PC-9 (cell line): ENCODE measurements around the gene NDUFB5. TPM values are rescaled to one million over a fixed set of nuclear protein-coding genes. Genes with fewer than 3 reads are reported as not detected.

Experiments used
- BruUV-seq: library from RNA; stranded (reverse); fragments of 400-500 nt; replicated peaks from 2 replicates; lab custom pipeline; 2021; lab: Mats Ljungman, UMichigan
- CTCF ChIA-PET: fragments of 300-600 bp; sonication (Branson Sonifier 250); formaldehyde crosslinking; loops from one replicate; lab custom pipeline; 2022; ENCODE audit warnings: antibody characterized with exemption; lab: Charles Lee
- POLR2A ChIA-PET: fragments of 300-600 bp; sonication (Branson Sonifier 250); formaldehyde crosslinking; loops from one replicate; lab custom pipeline; 2022; ENCODE audit warnings: antibody characterized with exemption; ENCODE audit not compliant: unreplicated experiment; lab: Charles Lee
- DNase-seq, 2 experiments: peaks; one replicate each; pipeline versions ENCODE4 v3.0.0 to v3.0.0-alpha.2; 2015 to 2022; ENCODE audit warnings: mixed read lengths in 1 of 2
- H2AFZ ChIP-seq: fragments of 200-600 bp; sonication (generic); 2 replicates; pipeline ENCODE4 v1.8.1; 2017; ENCODE audit warnings: antibody characterized with exemption
- H3F3A ChIP-seq: fragments of 200-600 bp; sonication (generic); 2 replicates; pipeline ENCODE4 v1.8.1; 2017; ENCODE audit warnings: antibody characterized with exemption, mild to moderate bottlenecking, low read depth; ENCODE audit not compliant: insufficient read depth
- H3K27ac ChIP-seq: fragments of 200-600 bp; sonication (generic); 2 replicates; pipeline ENCODE4 v1.6.1; 2016; ENCODE audit warnings: mixed run types
- H3K27me3 ChIP-seq: fragments of 200-600 bp; sonication (generic); 2 replicates; pipeline ENCODE4 v1.6.1; 2016; ENCODE audit warnings: low read depth, mixed run types; ENCODE audit not compliant: insufficient read depth
- H3K36me3 ChIP-seq: fragments of 200-600 bp; sonication (generic); 2 replicates; pipeline ENCODE4 v1.6.1; 2016; ENCODE audit warnings: low read depth, mixed run types
- H3K4me1 ChIP-seq: fragments of 200-600 bp; sonication (generic); replicated peaks from 2 replicates; pipeline ENCODE4 v1.6.1; 2016; ENCODE audit warnings: mixed run types; ENCODE audit not compliant: insufficient read depth
- H3K4me2 ChIP-seq: fragments of 200-600 bp; sonication (generic); 2 replicates; pipeline ENCODE4 v1.6.1; 2017; ENCODE audit warnings: mixed run types
- H3K4me3 ChIP-seq: fragments of 200-600 bp; sonication (generic); 2 replicates; pipeline ENCODE4 v1.6.1; 2016; ENCODE audit warnings: mixed run types
- H3K79me2 ChIP-seq: fragments of 200-600 bp; sonication (generic); 2 replicates; pipeline ENCODE4 v1.6.1; 2017; ENCODE audit warnings: low read depth, mixed run types
- H3K9me2 ChIP-seq: fragments of 200-600 bp; sonication (generic); 2 replicates; pipeline ENCODE4 v1.8.1; 2017; ENCODE audit warnings: mild to moderate bottlenecking; ENCODE audit not compliant: insufficient read depth
- H3K9me3 ChIP-seq: fragments of 200-600 bp; sonication (generic); 2 replicates; pipeline ENCODE4 v1.8.1; 2016; ENCODE audit warnings: low read depth; ENCODE audit not compliant: insufficient read depth
- H4K20me1 ChIP-seq: fragments of 200-600 bp; sonication (generic); 2 replicates; pipeline ENCODE4 v1.8.1; 2017; ENCODE audit not compliant: insufficient read depth
- CTCF ChIP-seq: fragments of 200-600 bp; sonication (generic); conservative IDR thresholded peaks from 2 replicates; pipeline ENCODE4 v1.6.1; 2017; ENCODE audit warnings: mixed run types, antibody characterized with exemption, mild to moderate bottlenecking, moderate library complexity
- EZH2 ChIP-seq: fragments of 200-600 bp; sonication (generic); IDR thresholded peaks from 2 replicates; pipeline ENCODE4 v1.8.0; 2017; ENCODE audit warnings: antibody characterized with exemption, low read depth
- intact Hi-C: fragments of 100-400 bp; cut with micrococcal nuclease; formaldehyde crosslinking; loops from one replicate; pipeline ENCODE4 v1.10.0; 2022; ENCODE audit not compliant: unreplicated experiment
- total RNA-seq: library from RNA; stranded (reverse); gene quantifications from 2 replicates; pipeline ENCODE4 v1.2.3, GENCODE V29; 2021

NDUFB5 gene
- total RNA-seq, 1 experiment from 2014 or later = 121 TPM

GRCh38 chr3:179666030-179666429 is 61.4 kb downstream of the NDUFB5 start:
- Histone ChIP-seq H3K4me3 (no peak overlapping the region), H3K27ac (no peak overlapping the region), H3K79me2 (peaks cover 81% of the 10 kb centered on the region), H3K4me1 (no peaks in the 10 kb centered on the region), H2AFZ (no peak overlapping the region), H3K4me2 (no peak overlapping the region), H4K20me1 (no peaks in the 10 kb centered on the region), H3F3A (no peaks in the 10 kb centered on the region), H3K9me2 (no peaks in the 10 kb centered on the region), H3K27me3 (no peaks in the 10 kb centered on the region), H3K36me3 (no peaks in the 10 kb centered on the region), H3K9me3 (no peaks in the 10 kb centered on the region)
- ChIA-PET POLR2A (interaction anchor here (0.6 kb wide), 1 partner anchor 251 kb away, joined by 7 read pairs; no protein-coding TSS in a partner anchor), CTCF (no interaction called here)
- DNase-seq = no peak
- TF ChIP-seq EZH2 = no peak
- no peak for TF ChIP-seq CTCF
- no TSS peak for BruUV-seq
- intact Hi-C loops = no loop called here

DNA sequence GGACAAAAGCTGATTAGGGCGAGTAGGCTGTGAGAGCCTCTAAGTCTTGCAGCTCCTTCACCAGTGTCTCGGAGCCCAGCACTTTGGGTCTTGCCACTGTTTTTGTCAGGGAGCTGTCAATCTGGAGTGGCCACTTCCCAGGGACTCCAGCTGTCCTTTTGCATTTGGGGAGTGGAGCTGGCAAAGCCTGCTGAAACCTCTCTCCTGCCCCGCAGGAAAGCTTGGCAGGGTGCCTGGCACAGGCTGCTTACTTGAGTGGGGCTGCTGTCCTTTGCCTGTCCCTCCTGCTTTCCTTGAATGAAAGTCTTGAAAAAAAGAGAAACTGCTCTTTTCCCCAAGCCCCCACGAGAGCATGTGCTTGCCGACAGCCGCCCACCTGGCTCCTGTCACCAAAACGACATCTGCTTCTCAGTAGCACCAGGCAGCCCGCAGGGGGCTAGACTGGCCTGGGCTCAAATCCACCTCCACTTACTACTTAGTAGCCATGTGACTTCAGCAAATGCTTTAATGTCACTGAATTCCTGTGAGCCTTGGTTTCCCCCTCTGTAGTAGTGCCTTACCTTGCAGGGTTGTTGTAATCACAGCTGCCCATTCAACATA is 61.9 kb downstream of the NDUFB5 start:
- Histone ChIP-seq H3F3A (peaks cover 2% of the 10 kb centered on the region; the same call in 1 of the 2 replicates), H3K27ac (no peak overlapping the region), H2AFZ (no peak overlapping the region), H3K9me3 (no peaks in the 10 kb centered on the region), H3K79me2 (peaks cover 81% of the 10 kb centered on the region), H3K36me3 (no peaks in the 10 kb centered on the region), H3K4me2 (no peak overlapping the region), H3K4me1 (peaks cover 4% of the 10 kb centered on the region), H3K9me2 (no peaks in the 10 kb centered on the region), H3K27me3 (no peaks in the 10 kb centered on the region), H4K20me1 (no peaks in the 10 kb centered on the region), H3K4me3 (no peak overlapping the region)
- ChIA-PET CTCF (no interaction called here), POLR2A (no interaction called here)
- TF ChIP-seq EZH2 (no peak), CTCF (no peak)
- intact Hi-C loops = no loop called here
- no peak for DNase-seq
- BruUV-seq = no TSS peak

DNA sequence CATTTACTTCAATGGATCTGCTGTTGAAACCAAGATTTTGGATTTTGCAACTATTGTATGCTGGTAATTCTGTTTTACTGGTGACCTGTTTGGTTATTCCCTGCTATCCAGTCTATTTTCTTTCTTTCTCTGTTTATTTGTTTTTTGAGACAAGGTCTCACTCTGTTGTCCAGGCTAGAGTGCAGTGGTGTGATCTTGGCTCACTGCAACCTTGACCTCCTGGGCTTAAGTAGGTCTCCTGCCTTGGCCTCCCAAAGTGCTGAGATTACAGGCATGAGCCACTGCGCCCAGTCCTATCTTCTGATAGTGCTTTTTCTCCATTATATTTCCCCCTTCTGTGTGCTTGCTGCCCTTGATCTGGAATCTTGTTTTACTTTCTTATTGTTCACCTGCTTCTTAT is 63.8 kb downstream of the NDUFB5 start:
- no peaks in the 10 kb centered on the region for H3K9me2 ChIP-seq
- no peaks in the 10 kb centered on the region; the same call in 1 of the 2 replicates for H3K36me3 ChIP-seq
- CTCF ChIA-PET = no interaction called here
- H3K4me2 ChIP-seq = no peak overlapping the region
- H3K27ac ChIP-seq = no peak overlapping the region
- H3F3A ChIP-seq = peaks cover 21% of the 10 kb centered on the region
- POLR2A ChIA-PET = no interaction called here
- H3K79me2 ChIP-seq = peaks cover 75% of the 10 kb centered on the region
- H3K27me3 ChIP-seq = no peaks in the 10 kb centered on the region
- H3K4me1 ChIP-seq = peaks cover 23% of the 10 kb centered on the region
- no TSS peak for BruUV-seq
- TF ChIP-seq CTCF (no peak), EZH2 (no peak)
- H3K4me3 ChIP-seq = no peak overlapping the region
- DNase-seq = no peak
- no peaks in the 10 kb centered on the region for H4K20me1 ChIP-seq
- intact Hi-C loops = no loop called here
- H3K9me3 ChIP-seq = no peaks in the 10 kb centered on the region
- no peak overlapping the region for H2AFZ ChIP-seq
